GM23338 (cell line): Measurements from ENCODE around the gene SNRPD2. TPM values are rescaled to one million over a fixed set of nuclear protein-coding genes. Genes with fewer than 3 reads are reported as not detected.
A peak's percentile ranks its signal among the peaks of the same experiment; 100 is the strongest.

Experiments used
- ATAC-seq: fragments of 200-7000 bp; cut with Tn5 transposase; 3 replicates; pipeline ENCODE4 v1.9.1; 2020
- DNase-seq: peaks from one replicate; pipeline ENCODE4 v3.0.0-alpha.2; 2015; ENCODE audit warnings: low spot score
- H2AFZ ChIP-seq: fragments of 200-600 bp; sonication (generic); 2 replicates; pipeline ENCODE4 v1.8.0; 2016; ENCODE audit warnings: antibody characterized with exemption, mild to moderate bottlenecking, moderate library complexity
- H3F3A ChIP-seq: fragments of 200-600 bp; sonication (generic); replicated peaks from 2 replicates; pipeline ENCODE4 v1.8.0; 2017; ENCODE audit warnings: antibody characterized with exemption, mixed run types, low read depth
- H3K27ac ChIP-seq: fragments of 200-600 bp; sonication (generic); 2 replicates; pipeline ENCODE4 v1.6.1; 2016; ENCODE audit warnings: low read depth
- H3K27me3 ChIP-seq: fragments of 200-600 bp; sonication (generic); 2 replicates; pipeline ENCODE4 v1.8.0; 2016; ENCODE audit warnings: mild to moderate bottlenecking, mixed run types, moderate library complexity; ENCODE audit not compliant: insufficient read depth
- H3K36me3 ChIP-seq: fragments of 200-600 bp; sonication (generic); 2 replicates; pipeline ENCODE4 v1.8.0; 2016; ENCODE audit warnings: mild to moderate bottlenecking; ENCODE audit not compliant: insufficient read depth
- H3K4me1 ChIP-seq: fragments of 200-600 bp; sonication (generic); 2 replicates; pipeline ENCODE4 v1.8.0; 2016; ENCODE audit warnings: mild to moderate bottlenecking, moderate library complexity; ENCODE audit not compliant: insufficient read depth
- H3K4me2 ChIP-seq: fragments of 200-600 bp; sonication (generic); 2 replicates; pipeline ENCODE4 v1.7.1; 2017; ENCODE audit warnings: mixed run types
- H3K4me3 ChIP-seq: fragments of 200-600 bp; sonication (generic); 2 replicates; pipeline ENCODE4 v1.6.1; 2016; ENCODE audit warnings: mixed run types
- H3K79me2 ChIP-seq: fragments of 200-600 bp; sonication (generic); replicated peaks from 2 replicates; pipeline ENCODE4 v1.8.0; 2017; ENCODE audit warnings: mild to moderate bottlenecking; ENCODE audit not compliant: insufficient read depth
- H3K9me2 ChIP-seq: fragments of 200-600 bp; sonication (generic); 2 replicates; pipeline ENCODE4 v1.8.0; 2017; ENCODE audit not compliant: insufficient read depth
- H4K20me1 ChIP-seq: fragments of 200-600 bp; sonication (generic); replicated peaks from 2 replicates; pipeline ENCODE4 v1.8.0; 2017; ENCODE audit warnings: mild to moderate bottlenecking; ENCODE audit not compliant: insufficient read depth
- H3K27ac Mint-ChIP-seq: 2 replicates; pipeline ENCODE4 v1.8.0; 2020; ENCODE audit warnings: inconsistent platforms, mild to moderate bottlenecking, moderate library complexity, mixed read lengths
- H3K27me3 Mint-ChIP-seq: 3 replicates; pipeline ENCODE4 v1.8.0; 2022; ENCODE audit warnings: low read depth, mild to moderate bottlenecking, moderate library complexity, mixed read lengths, inconsistent platforms; ENCODE audit not compliant: insufficient read depth, poor library complexity
- H3K36me3 Mint-ChIP-seq: 3 replicates; pipeline ENCODE4 v1.8.0; 2021; ENCODE audit warnings: low read depth, mild to moderate bottlenecking, inconsistent platforms, moderate library complexity, mixed read lengths
- H3K4me1 Mint-ChIP-seq: 3 replicates; pipeline ENCODE4 v1.8.0; 2020; ENCODE audit warnings: mild to moderate bottlenecking, inconsistent platforms, mixed read lengths
- H3K4me3 Mint-ChIP-seq: 3 replicates; pipeline ENCODE4 v1.8.0; 2021; ENCODE audit warnings: moderate library complexity, mild to moderate bottlenecking, inconsistent platforms, mixed read lengths
- H3K9me3 Mint-ChIP-seq: 3 replicates; pipeline ENCODE4 v1.8.0; 2020; ENCODE audit warnings: moderate library complexity, mild to moderate bottlenecking, inconsistent platforms, mixed read lengths
- CTCF ChIP-seq, 2 experiments: fragments of 200-600 bp in 1 of 2; sonication (generic) in 1 of 2; conservative IDR thresholded peaks; 2 replicates each; pipeline versions ENCODE4 v1.5.1 to v1.6.1; 2016 to 2017; ENCODE audit warnings: antibody characterized with exemption in 2 of 2, low read depth in 2 of 2, mild to moderate bottlenecking in 2 of 2, moderate library complexity in 1 of 2
- ETS1 ChIP-seq: IDR thresholded peaks from 2 replicates; pipeline ENCODE4 v1.6.1; 2016; ENCODE audit warnings: antibody characterized with exemption
- EZH2 ChIP-seq: fragments of 200-600 bp; sonication (generic); IDR thresholded peaks from one replicate; pipeline ENCODE4 v1.8.0; 2017; ENCODE audit warnings: antibody characterized with exemption, mild to moderate bottlenecking, low read depth; ENCODE audit not compliant: unreplicated experiment
- EZH2phosphoT487 ChIP-seq: fragments of 200-600 bp; sonication (generic); IDR thresholded peaks from one replicate; pipeline ENCODE4 v1.8.1; 2018; ENCODE audit warnings: antibody characterized with exemption; ENCODE audit not compliant: unreplicated experiment
- JUNB ChIP-seq: IDR thresholded peaks from one replicate; pipeline ENCODE4 v1.6.1; 2016; ENCODE audit warnings: antibody characterized with exemption; ENCODE audit not compliant: unreplicated experiment
- NANOG ChIP-seq: IDR thresholded peaks from 2 replicates; pipeline ENCODE4 v1.6.1; 2016; ENCODE audit warnings: antibody characterized with exemption, borderline replicate concordance
- REST ChIP-seq: IDR thresholded peaks from one replicate; pipeline ENCODE4 v1.6.1; 2018; ENCODE audit warnings: antibody characterized with exemption; ENCODE audit not compliant: unreplicated experiment
- STAT1 ChIP-seq: IDR thresholded peaks from one replicate; pipeline ENCODE4 v1.6.1; 2016; ENCODE audit warnings: antibody characterized with exemption; ENCODE audit not compliant: unreplicated experiment
- polyA plus RNA-seq: library from polyadenylated mRNA; unstranded; fragments of >200 nt; fragmentation: Nextera tagmentation; extraction: Ambion mirVana; gene quantifications from 2 replicates; pipeline ENCODE4 v1.2.1, GENCODE V29; 2016
- total RNA-seq: library from RNA; depleted of rRNA; stranded (reverse); fragments of >200 nt; shearing (Covaris generic); gene quantifications from 2 replicates; pipeline ENCODE4 v1.2.3, GENCODE V29; 2014

Gene SNRPD2
- total and polyA plus RNA-seq, 2 experiments from 2014 or later: 169 to 1,375 TPM

GRCh38 chr19:45663800-45664199 lies 28.0 kb downstream of the SNRPD2 start:
- H4K20me1 ChIP-seq: no peaks in the 10 kb centered on the region
- H3K4me3 ChIP-seq: no peak overlapping the region
- no peaks in the 10 kb centered on the region for H3K36me3 ChIP-seq
- no peak overlapping the region for H3K4me2 ChIP-seq
- Mint-ChIP-seq H3K36me3 (no peaks in the 10 kb centered on the region; the same call in 2 of the 3 replicates), H3K27ac (no peak overlapping the region), H3K9me3 (no peaks in the 10 kb centered on the region), H3K27me3 (peaks cover 18% of the 10 kb centered on the region), H3K4me3 (no peak overlapping the region), H3K4me1 (peaks cover 13% of the 10 kb centered on the region)
- H3K4me1 ChIP-seq: peaks cover 8% of the 10 kb centered on the region; the same call in 1 of the 2 replicates
- no peak for ATAC-seq
- no peaks in the 10 kb centered on the region for H3K79me2 ChIP-seq
- H3K27me3 ChIP-seq: peaks cover 19% of the 10 kb centered on the region
- H3F3A ChIP-seq: peaks cover 12% of the 10 kb centered on the region
- H3K27ac ChIP-seq: no peak overlapping the region
- DNase-seq: no peak
- no peak for TF ChIP-seq JUNB
- no peak for TF ChIP-seq NANOG
- TF ChIP-seq REST: no peak
- no peak for TF ChIP-seq ETS1
- no peak for TF ChIP-seq EZH2
- TF ChIP-seq EZH2phosphoT487: no peak
- TF ChIP-seq STAT1: no peak
- H3K9me2 ChIP-seq: no peaks in the 10 kb centered on the region
- peak overlapping the region; percentile 59 for H2AFZ ChIP-seq

- no peak for TF ChIP-seq CTCF (conservative IDR thresholded peaks at IDR 0.05; ENCODE audit: low read depth in 2 of 2)
- no peak overlapping the region for H2AFZ ChIP-seq
Measured at GRCh38 chr19:45660636-45661035, 31.1 kb downstream of the SNRPD2 start.

More at GRCh38 chr19:45660636-45661035, 31.1 kb downstream of the SNRPD2 start:
- H3F3A ChIP-seq: no peaks in the 10 kb centered on the region
- no peak for ATAC-seq
- no peak overlapping the region for H3K4me3 ChIP-seq
- peaks cover 6% of the 10 kb centered on the region for H3K27me3 Mint-ChIP-seq
- H3K27me3 ChIP-seq: no peaks in the 10 kb centered on the region
- no peaks in the 10 kb centered on the region; the same call in 2 of the 3 replicates for H3K36me3 Mint-ChIP-seq
- H3K4me3 Mint-ChIP-seq: no peak overlapping the region
- H3K4me1 Mint-ChIP-seq: peaks cover 4% of the 10 kb centered on the region; the same call in 2 of the 3 replicates
- H3K4me1 ChIP-seq: no peaks in the 10 kb centered on the region
- no peaks in the 10 kb centered on the region for H3K9me3 Mint-ChIP-seq
- no peaks in the 10 kb centered on the region for H3K9me2 ChIP-seq
- H3K4me2 ChIP-seq: no peak overlapping the region
- H4K20me1 ChIP-seq: no peaks in the 10 kb centered on the region
- H3K79me2 ChIP-seq: no peaks in the 10 kb centered on the region
- H3K36me3 ChIP-seq: no peaks in the 10 kb centered on the region
- no peak for DNase-seq
- no peak overlapping the region for H3K27ac Mint-ChIP-seq
- no peak overlapping the region for H3K27ac ChIP-seq
